Panc1 (cell line): ENCODE results near the gene GHDC. TPM values are rescaled to one million over a fixed set of nuclear protein-coding genes. Genes with fewer than 3 reads are reported as not detected.
"Not testable (repeated sequence)": the region's sequence is repeated elsewhere in the genome, so short reads cannot be mapped to it uniquely, and the experiment has no call there.

Source experiments
- ATAC-seq: fragments of 200-7000 bp; cut with Tn5 transposase; 2 replicates; pipeline ENCODE4 v1.9.1; 2020; ENCODE audit warnings: mild to moderate bottlenecking, moderate library complexity
- BruUV-seq: library from RNA; stranded (reverse); fragments of 400-500 nt; replicated peaks from 2 replicates; lab custom pipeline; 2021; lab: Mats Ljungman, UMichigan
- CTCF ChIA-PET: fragments of 300-600 bp; sonication (Branson Sonifier 250); formaldehyde crosslinking; loops from one replicate; lab custom pipeline; 2022; ENCODE audit warnings: antibody characterized with exemption; lab: Charles Lee
- POLR2A ChIA-PET: fragments of 300-600 bp; sonication (Branson Sonifier 250); formaldehyde crosslinking; loops from one replicate; lab custom pipeline; 2022; ENCODE audit warnings: antibody characterized with exemption; lab: Charles Lee
- DNase-seq: peaks from one replicate; pipeline ENCODE4 v3.0.0-alpha.2; 2010; ENCODE audit warnings: low read depth, low spot score
- H3K27ac ChIP-seq: 2 replicates; pipeline ENCODE4 v1.5.1; 2011; ENCODE audit warnings: mild to moderate bottlenecking, low read length, inconsistent platforms
- H3K27me3 ChIP-seq: fragments of 200-500 bp; sonication (Bioruptor generic); 2 replicates; pipeline ENCODE4 v1.6.0; 2014; ENCODE audit warnings: low read length, inconsistent platforms; ENCODE audit not compliant: control insufficient read depth, insufficient read depth
- H3K36me3 ChIP-seq: fragments of 200-500 bp; sonication (Bioruptor generic); 2 replicates; pipeline ENCODE4 v1.5.1; 2014; ENCODE audit warnings: inconsistent platforms, mild to moderate bottlenecking, low read length, moderate library complexity; ENCODE audit not compliant: control insufficient read depth, insufficient read depth
- H3K4me1 ChIP-seq: 2 replicates; pipeline ENCODE4 v1.5.1; 2011; ENCODE audit warnings: inconsistent platforms, mild to moderate bottlenecking, low read length, moderate library complexity; ENCODE audit not compliant: control insufficient read depth, insufficient read depth
- H3K4me3 ChIP-seq, 2 experiments: 2 replicates each; pipeline ENCODE4 v1.5.1; 2011 to 2012; ENCODE audit warnings: low read depth in 2 of 2, low read length in 2 of 2, mild to moderate bottlenecking in 2 of 2, inconsistent platforms in 1 of 2, moderate library complexity in 1 of 2
- H3K9me3 ChIP-seq: fragments of 200-500 bp; sonication (Bioruptor generic); 2 replicates; pipeline ENCODE4 v1.5.1; 2014; ENCODE audit warnings: low read depth, mild to moderate bottlenecking, inconsistent platforms, low read length, moderate library complexity; ENCODE audit not compliant: control insufficient read depth, insufficient read depth
- POLR2AphosphoS5 ChIP-seq: IDR thresholded peaks from 2 replicates; pipeline ENCODE4 v1.6.1; 2012; ENCODE audit warnings: mild to moderate bottlenecking, low read depth, low read length, moderate library complexity
- SIN3A ChIP-seq: IDR thresholded peaks from 2 replicates; pipeline ENCODE4 v1.6.1; 2012; ENCODE audit warnings: low read depth, mild to moderate bottlenecking, low read length, moderate library complexity, borderline replicate concordance; ENCODE audit not compliant: insufficient read depth
- TCF7L2 ChIP-seq: IDR thresholded peaks from 2 replicates; pipeline ENCODE4 v1.6.1; 2011; ENCODE audit warnings: mild to moderate bottlenecking, low read depth, low read length, inconsistent platforms
- in situ Hi-C: cut with HindIII; loops from 2 replicates; pipeline ENCODE4 v1.10.0; 2016; ENCODE audit warnings: low sequenced_read_pairs, low pct_unique_long_range_greater_than_20kb
- intact Hi-C: fragments of 100-400 bp; cut with micrococcal nuclease; formaldehyde crosslinking; loops from one replicate; pipeline ENCODE4 v1.10.0; 2022; ENCODE audit not compliant: unreplicated experiment
- total RNA-seq: library from RNA; stranded (reverse); gene quantifications from one replicate; pipeline ENCODE4 v1.2.1, GENCODE V29; 2021; ENCODE audit not compliant: unreplicated experiment
- TF ChIP-seq, protein P1 (sequence below), 2 experiments: IDR thresholded peaks; 2 replicates each; pipeline ENCODE4 v1.6.1; 2011 to 2012; ENCODE audit warnings: low read depth in 2 of 2, control low read depth in 1 of 2, low read length in 1 of 2, mild to moderate bottlenecking in 1 of 2, moderate library complexity in 1 of 2; ENCODE audit not compliant: insufficient read depth in 1 of 2
- TF ChIP-seq, protein P2 (sequence below): fragments of 450-650 bp; IDR thresholded peaks from 2 replicates; pipeline ENCODE4 v1.5.1; 2017; ENCODE audit warnings: mild to moderate bottlenecking

Gene GHDC
- total RNA-seq, 1 experiment from 2014 or later, result 21.8 TPM

DNA sequence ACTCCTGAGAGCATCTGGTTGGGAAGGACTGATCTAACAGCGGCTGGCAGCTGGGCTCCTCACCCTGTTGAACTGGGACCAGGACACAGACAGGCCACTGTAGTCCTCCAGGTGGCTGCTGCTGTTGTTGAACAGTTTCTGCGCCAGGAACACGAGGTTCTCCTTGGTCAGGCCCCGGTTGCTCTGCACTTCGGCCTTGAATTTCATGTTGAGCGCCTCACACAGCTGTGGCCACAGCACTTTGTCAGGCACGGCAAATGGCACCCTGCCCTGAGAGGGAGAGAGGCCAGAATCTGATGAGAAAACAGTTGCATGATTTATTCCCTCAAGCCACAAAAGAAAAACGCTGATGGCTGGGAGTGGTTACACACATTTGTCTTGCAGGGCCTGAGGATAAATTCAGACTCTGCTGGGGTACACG lies 17.6 kb upstream of the GHDC start:
- H3K4me1 ChIP-seq, in situ Hi-C loops, H3K27me3 ChIP-seq, H3K4me3 ChIP-seq, POLR2A ChIA-PET, DNase-seq, ATAC-seq, CTCF ChIA-PET, intact Hi-C loops, BruUV-seq, H3K9me3 ChIP-seq: not testable (repeated sequence)
- Histone ChIP-seq H3K27ac (peak overlapping the region; percentile 48), H3K36me3 (peaks cover 12% of the 10 kb centered on the region)

DNA sequence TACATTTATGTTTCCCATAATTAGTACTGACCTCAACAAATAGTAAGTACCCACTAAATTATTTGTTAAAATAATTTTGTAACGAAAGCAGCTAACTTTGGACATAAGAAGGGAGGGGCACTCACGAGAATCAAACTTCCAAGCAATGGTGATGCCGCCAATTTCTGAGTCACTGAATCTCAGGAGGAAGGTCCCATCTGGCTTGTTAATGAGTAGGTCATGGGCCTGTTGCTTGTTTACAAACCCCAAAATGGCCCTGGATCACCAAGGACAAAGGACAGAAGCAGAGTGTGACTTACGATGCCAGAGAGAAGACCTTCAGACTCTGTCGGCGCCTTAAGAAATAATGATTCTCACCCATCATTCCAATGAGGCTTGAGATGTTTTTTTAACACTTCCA lies 15.8 kb upstream of the GHDC start:
- BruUV-seq, result no TSS peak

DNA sequence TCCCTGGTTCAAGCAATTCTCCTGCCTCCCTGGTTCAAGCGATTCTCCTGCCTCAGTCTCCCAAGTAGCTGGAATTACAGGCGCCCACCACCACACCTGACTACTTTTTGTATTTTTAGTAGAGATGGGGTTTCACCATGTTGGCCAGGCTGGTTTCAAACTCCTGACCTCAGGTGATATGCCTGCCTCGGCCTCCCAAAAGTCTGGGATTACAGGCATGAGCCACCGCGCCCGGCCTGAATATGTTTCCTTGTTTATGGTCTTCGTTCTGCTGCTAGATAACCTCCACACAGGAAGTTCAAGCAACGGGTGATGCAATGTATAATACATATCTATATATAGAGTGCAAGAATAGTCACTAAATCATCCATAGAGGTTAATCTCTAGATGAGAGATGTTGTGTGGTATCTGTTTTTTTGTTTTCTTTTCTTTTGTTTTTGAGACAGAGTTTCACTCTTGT lies 11.9 kb upstream of the GHDC start:
- CTCF ChIA-PET, H3K4me1 ChIP-seq, H3K27me3 ChIP-seq, H3K9me3 ChIP-seq, ATAC-seq, H3K27ac ChIP-seq, H3K4me3 ChIP-seq, BruUV-seq, intact Hi-C loops, DNase-seq, in situ Hi-C loops, POLR2A ChIA-PET: not testable (repeated sequence)
- H3K36me3 ChIP-seq, result peaks cover 12% of the 10 kb centered on the region

More for the DNA sequence above, 15.8 kb upstream of the GHDC start:
- Histone ChIP-seq H3K4me1 (peaks cover 3% of the 10 kb centered on the region; the same call in 1 of the 2 replicates), H3K27me3 (no peaks in the 10 kb centered on the region), H3K27ac (no peak overlapping the region), H3K9me3 (no peaks in the 10 kb centered on the region), H3K4me3 (no peak overlapping the region), H3K36me3 (peaks cover 9% of the 10 kb centered on the region)
- DNase-seq (no peak), ATAC-seq (no peak)
- TF ChIP-seq POLR2AphosphoS5 (no peak), SIN3A (no peak), TCF7L2 (no peak)
- TF ChIP-seq, protein P1, sequence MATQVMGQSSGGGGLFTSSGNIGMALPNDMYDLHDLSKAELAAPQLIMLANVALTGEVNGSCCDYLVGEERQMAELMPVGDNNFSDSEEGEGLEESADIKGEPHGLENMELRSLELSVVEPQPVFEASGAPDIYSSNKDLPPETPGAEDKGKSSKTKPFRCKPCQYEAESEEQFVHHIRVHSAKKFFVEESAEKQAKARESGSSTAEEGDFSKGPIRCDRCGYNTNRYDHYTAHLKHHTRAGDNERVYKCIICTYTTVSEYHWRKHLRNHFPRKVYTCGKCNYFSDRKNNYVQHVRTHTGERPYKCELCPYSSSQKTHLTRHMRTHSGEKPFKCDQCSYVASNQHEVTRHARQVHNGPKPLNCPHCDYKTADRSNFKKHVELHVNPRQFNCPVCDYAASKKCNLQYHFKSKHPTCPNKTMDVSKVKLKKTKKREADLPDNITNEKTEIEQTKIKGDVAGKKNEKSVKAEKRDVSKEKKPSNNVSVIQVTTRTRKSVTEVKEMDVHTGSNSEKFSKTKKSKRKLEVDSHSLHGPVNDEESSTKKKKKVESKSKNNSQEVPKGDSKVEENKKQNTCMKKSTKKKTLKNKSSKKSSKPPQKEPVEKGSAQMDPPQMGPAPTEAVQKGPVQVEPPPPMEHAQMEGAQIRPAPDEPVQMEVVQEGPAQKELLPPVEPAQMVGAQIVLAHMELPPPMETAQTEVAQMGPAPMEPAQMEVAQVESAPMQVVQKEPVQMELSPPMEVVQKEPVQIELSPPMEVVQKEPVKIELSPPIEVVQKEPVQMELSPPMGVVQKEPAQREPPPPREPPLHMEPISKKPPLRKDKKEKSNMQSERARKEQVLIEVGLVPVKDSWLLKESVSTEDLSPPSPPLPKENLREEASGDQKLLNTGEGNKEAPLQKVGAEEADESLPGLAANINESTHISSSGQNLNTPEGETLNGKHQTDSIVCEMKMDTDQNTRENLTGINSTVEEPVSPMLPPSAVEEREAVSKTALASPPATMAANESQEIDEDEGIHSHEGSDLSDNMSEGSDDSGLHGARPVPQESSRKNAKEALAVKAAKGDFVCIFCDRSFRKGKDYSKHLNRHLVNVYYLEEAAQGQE (IDR thresholded peaks at IDR 0.05; ENCODE audit: insufficient read depth in 1 of 2, low read depth in 2 of 2, low read length in 1 of 2), result no peak
- TF ChIP-seq, protein P2, sequence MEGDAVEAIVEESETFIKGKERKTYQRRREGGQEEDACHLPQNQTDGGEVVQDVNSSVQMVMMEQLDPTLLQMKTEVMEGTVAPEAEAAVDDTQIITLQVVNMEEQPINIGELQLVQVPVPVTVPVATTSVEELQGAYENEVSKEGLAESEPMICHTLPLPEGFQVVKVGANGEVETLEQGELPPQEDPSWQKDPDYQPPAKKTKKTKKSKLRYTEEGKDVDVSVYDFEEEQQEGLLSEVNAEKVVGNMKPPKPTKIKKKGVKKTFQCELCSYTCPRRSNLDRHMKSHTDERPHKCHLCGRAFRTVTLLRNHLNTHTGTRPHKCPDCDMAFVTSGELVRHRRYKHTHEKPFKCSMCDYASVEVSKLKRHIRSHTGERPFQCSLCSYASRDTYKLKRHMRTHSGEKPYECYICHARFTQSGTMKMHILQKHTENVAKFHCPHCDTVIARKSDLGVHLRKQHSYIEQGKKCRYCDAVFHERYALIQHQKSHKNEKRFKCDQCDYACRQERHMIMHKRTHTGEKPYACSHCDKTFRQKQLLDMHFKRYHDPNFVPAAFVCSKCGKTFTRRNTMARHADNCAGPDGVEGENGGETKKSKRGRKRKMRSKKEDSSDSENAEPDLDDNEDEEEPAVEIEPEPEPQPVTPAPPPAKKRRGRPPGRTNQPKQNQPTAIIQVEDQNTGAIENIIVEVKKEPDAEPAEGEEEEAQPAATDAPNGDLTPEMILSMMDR, result no peak
- POLR2A ChIA-PET, result no interaction called here
- intact Hi-C loops (no loop called here), in situ Hi-C loops (no loop called here)
- CTCF ChIA-PET, result no interaction called here
